GM19463 (cell line): ENCODE measurements around the gene SHISAL1.
"Not testable (repeated sequence)": the region's sequence is repeated elsewhere in the genome, so short reads cannot be mapped to it uniquely, and the experiment has no call there.

ENCODE experiments used
- ATAC-seq: cut with Tn5 transposase; IDR thresholded peaks from one replicate; pipeline ENCODE4 v1.9.1; 2021; ENCODE audit warnings: mild to moderate bottlenecking, moderate library complexity; ENCODE audit not compliant: unreplicated experiment

SHISAL1 gene

DNA sequence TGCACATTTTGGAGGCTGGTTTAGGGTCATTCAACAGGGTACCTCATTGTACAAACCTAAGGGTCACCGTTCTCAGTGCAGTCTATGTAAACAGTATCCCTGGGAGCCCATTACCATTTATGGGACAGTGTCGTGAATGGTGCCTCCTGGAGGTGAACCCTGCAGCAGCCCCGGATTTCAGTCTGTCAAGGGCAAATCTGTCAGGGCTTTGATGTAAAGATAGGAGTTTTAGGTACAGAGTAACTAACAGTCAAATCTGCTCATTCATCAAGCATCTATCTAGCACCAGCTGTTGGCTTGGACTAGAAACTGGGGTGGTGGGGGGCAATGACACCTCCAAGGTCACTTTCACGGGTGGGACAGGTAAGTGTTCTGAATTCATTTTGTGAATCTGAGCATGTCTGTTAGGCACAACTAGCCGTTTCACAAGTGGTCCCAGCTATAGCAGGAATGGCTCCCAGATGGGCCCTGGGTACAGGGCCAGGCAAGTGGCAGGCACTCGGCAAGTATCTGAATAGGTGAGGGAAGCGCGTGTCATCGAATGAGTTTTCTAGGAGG, 68.4 kb downstream of the SHISAL1 start:
- ATAC-seq, result no peak

- no peak for ATAC-seq
Measured at GRCh38 chr22:44243761-44244160, 69.0 kb downstream of the SHISAL1 start.

DNA sequence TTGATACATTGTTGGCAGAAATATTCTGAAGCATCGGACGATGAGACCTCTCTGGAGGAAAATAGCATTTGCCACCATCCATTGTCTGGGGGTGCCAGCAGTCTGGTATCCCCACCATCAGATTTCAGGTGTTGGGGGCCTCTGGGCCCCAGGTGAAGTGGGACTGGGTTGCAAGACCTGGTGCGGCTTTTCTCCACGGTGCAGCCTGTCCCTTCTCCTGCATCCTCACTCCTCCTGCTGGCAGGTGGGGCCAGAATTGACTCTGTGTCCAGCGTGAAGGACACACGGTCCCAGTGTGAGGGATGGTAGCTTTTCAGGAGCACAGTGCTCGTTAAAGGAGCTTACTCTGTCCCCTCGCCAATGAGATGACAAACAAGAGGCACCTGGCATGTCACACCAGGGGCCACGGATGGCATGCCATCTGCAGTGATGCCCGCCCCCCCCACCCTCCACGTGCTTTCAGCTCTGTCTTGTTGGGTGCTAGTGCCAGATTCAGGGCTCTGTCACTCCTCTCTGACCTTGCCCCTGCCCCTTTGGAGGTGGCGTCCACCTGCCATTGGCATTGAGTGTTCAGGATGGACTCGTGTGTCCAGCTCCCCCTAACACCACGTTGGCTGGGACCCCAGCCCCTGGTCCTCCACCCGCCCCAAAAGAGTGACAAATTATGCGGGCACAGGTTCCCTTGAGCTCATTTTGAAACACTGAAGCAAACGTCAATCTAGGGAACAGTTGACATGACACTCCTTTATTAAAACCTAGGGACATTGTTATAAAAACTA, 69.6 kb downstream of the SHISAL1 start:
- no peak for ATAC-seq

DNA sequence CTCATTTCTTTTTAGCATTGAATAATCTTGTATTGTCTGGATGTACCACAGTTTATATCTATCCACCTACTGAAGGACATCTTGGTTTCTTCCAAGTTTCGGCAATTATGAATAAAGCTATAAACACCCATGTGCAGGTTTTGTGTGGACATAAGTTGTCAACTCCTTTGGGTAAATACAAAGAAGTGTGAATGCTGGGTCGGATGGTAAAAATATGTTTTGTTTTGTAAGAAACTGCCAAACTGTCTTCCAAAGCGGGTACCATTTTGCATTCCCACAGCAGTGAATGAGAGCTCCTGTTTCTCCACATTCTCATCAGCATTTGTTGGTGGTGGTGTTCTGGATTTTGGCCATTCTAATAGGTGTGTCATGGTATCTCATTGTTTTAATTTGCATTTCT, 71.6 kb downstream of the SHISAL1 start:
- not testable (repeated sequence) for ATAC-seq

DNA sequence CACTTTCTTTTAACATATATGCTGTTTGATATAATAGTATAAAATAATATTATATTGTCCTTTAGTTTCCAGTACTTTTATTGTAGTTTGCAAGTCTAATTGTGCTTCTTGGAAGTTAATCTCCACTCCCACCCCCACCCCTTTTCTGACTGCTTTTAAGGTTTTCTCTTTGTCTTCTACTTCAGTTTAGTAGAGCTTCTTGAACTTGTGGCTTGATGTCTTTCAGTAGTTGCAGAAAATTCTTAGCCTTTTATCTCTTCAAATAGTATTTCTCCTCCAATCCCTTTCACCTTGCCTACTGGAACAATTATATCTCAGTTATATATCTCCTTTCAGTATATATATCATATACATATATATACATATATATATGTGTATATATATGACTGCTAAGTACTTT, 75.5 kb downstream of the SHISAL1 start:
- ATAC-seq, result no peak

DNA sequence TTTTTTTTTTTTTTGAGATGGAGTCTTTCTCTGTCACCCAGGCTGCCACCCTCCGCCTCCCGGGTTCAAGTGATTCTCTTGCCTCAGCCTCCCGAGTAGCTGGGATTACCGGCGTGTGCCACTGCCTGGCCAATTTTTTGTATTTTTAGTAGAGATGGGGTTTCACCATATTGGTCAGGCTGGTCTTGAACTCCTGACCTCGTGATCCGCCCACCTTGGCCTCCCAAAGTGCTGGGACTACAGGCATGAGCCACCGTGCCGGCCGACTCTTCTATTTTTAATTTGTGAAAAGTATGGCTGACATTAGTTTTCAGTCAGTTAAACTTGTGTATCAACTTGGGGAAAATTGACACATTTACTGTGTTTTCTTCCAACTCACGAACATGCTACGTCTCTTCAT, 78.4 kb downstream of the SHISAL1 start:
- ATAC-seq, result not testable (repeated sequence)

DNA sequence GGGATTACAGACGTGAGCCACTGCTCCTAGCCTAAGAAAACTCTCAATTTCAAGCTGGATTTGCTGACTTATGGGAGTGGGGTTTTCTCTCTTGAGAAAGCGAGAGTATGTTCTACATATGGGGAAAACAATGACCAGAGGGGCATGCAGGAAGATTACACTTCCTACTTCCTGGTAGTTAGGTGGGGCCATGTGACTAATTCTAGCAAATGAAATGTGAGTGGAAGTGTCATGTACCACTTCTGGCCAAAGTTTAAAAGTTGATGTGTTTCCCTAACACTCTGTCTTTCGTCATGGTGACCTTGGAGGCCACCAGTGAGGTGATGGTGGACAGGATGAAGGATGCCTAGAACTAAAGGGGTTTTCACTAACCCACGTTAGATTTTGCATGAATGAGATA, 81.5 kb downstream of the SHISAL1 start:
- no peak for ATAC-seq

- no peak for ATAC-seq
Measured at GRCh38 chr22:44229809-44230208, 82.9 kb downstream of the SHISAL1 start.

GRCh38 chr22:44229331-44229730, 83.4 kb downstream of the SHISAL1 start:
- ATAC-seq, result no peak

GRCh38 chr22:44225812-44226211, 86.9 kb downstream of the SHISAL1 start:
- ATAC-seq, result no peak

GRCh38 chr22:44225091-44225689, 87.6 kb downstream of the SHISAL1 start:
- no peak for ATAC-seq

- ATAC-seq, result no peak
Measured at GRCh38 chr22:44224166-44224565, 88.6 kb downstream of the SHISAL1 start.

- ATAC-seq, result no peak
Measured at GRCh38 chr22:44221710-44222475, 90.9 kb downstream of the SHISAL1 start.

DNA sequence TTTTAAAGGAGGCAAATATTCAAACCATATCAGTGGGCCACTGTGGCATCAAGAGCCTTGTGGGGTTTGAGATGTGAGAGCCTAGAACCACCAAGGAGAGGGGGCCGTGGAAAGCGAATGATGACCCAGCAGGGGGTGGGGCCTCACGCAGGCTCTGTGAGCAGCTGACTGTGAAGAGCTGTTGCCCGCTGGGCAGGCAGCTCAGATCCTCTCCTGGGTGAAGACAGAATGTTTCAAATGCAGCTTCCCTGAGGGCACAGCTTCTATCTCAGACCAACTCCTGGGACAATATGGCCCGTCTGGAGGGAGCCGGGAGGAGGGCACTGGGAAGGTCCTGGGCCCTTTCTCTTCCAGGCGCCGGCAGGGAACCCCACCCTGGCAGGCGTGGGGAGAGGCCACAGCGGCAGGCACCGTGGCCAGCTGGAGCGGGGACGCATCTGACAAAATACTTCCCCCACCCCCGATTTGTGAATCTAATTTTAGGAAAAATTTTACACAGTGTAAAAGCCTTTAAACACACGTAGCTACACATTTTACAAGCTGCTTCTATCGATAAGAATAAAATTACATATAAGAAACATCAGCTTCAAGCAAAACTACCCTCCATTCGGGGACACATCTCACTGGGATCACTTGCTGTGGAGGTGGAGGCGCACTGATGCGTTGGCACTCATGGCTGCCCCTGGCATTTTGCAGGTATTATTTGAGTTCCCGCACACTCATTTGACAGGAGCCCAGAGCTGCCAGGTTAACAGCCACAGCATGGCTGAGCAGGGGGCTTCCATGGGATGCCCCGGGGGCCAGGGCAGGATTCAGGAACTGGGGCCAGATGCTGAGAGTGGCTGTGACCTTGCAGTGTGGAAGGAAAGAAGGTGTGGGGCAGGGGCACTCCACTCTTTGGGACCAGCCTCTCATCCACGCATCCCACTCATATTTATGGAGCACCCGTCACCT, 91.7 kb downstream of the SHISAL1 start:
- no peak for ATAC-seq

DNA sequence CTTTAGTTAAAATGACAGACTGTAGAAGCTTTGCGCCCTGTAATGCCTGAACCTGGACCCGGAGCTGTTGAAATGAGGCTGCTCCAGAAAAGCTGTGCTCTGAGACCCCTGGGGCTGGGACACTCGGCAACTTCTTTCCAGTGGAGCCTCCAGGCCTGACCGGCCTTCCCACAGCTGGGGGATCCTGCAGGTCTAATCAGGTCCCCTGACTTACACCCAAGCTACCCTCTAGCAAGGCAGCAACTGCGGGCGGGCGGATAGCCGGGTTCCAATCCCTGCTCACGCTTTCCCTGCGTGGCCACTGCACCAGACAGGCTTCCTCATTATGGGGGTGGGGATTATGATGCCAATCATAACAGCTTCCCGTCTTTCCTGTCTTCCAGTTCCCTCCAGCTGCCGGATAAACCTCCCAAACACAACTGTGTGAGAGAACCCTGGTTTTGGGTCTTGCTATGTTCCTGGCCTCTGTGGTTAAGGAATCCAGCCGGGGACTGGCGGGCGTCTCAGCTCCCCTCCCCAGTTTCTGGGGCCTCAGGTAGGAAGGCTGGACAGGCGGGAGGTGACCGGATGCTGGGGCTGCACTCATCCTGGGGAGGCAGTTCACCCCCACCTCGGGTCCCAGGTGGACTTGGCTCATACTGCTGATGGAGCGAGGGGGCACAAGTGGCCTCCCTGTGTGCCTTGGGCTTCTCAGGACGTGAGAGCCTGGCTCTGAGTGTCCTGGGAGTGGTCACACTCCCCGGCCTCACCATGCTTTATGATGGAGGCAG, 93.5 kb downstream of the SHISAL1 start:
- no peak for ATAC-seq

- ATAC-seq, result no peak
Measured at GRCh38 chr22:44218071-44218470, 94.7 kb downstream of the SHISAL1 start.

DNA sequence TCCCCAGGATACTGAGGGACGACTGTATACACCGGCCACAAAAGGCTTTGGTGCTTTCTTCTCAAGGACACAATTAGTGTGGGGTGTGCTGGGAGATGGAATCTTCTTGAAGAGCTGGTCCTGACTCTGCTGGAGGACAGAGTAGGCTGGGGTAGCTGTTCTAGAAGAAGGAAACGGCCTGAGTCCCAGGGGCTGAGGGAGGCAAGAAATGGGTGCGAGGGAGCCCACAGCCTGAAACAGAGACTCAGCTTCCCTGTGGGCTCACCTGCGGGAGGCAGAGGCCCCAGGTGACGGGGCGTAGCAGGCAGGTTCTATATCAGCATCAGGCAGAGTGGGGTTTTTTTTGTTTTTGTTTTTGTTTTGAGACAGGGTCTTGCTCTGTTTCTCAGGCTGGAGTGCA, 95.4 kb downstream of the SHISAL1 start:
- no peak for ATAC-seq

GRCh38 chr22:44215287-44215686, 97.5 kb downstream of the SHISAL1 start:
- no peak for ATAC-seq

DNA sequence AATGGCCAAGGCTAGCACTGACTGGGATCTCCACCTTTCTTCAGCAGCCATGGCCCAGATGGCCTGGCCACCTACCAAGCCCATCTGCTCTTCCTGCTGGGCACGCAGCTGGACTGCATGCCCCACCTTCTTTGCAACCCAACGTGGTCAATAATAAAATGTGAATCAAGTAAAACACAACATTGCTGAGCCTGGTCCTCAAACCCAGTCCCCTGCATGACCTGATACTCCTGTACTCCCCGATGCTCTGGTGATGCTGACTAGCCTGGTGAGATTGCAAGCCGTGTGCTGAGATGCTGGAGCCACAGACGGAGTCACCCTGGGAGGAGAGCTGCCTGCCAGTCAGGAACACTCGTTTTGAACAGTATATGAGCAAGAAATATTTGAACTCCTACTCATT, 98.0 kb downstream of the SHISAL1 start:
- no peak for ATAC-seq

- no peak for ATAC-seq
Measured at GRCh38 chr22:44214187-44214586, 98.6 kb downstream of the SHISAL1 start.
